ENCODE measurements around the gene CTNND2. TPM values are rescaled to one million over a fixed set of nuclear protein-coding genes. Genes with fewer than 3 reads are reported as not detected.

Gene CTNND2
- polyA plus RNA-seq, 1 of the 3 experiments (the other 2 are of a cell fraction) = not detected

GRCh38 chr5:11573140-11573992 is 330.9 kb downstream of the CTNND2 start:
- no peaks in the 10 kb centered on the region for H3K9me2 ChIP-seq
- H3K36me3 ChIP-seq (replicated peaks in 1 of 2; ENCODE audit: control insufficient read depth in 1 of 2, insufficient read depth in 2 of 2, low read length in 1 of 2) = no peaks in the 10 kb centered on the region
- no peaks in the 10 kb centered on the region for H3K4me1 ChIP-seq (ENCODE audit: control insufficient read depth in 1 of 2, insufficient read depth in 2 of 2, low read depth in 1 of 2, low read length in 1 of 2)
- DNase-seq = no peak
- 3% methylated on average over 5 of the region's 5 CpGs for WGBS (ENCODE audit: low lambda C conversion rate)
- no peak overlapping the region for H3K9ac ChIP-seq
- no peaks in the 10 kb centered on the region for H4K20me1 ChIP-seq (ENCODE audit: insufficient read depth)
- ChIA-PET POLR2A (no interaction called here), CTCF (interaction anchor here (0.9 kb wide), 1 partner anchor 16 kb away, joined by 4 read pairs; no protein-coding TSS in a partner anchor)
- no peaks in the 10 kb centered on the region for H3K79me2 ChIP-seq (ENCODE audit: insufficient read depth)
- H3F3A ChIP-seq (replicated peaks; ENCODE audit: insufficient read depth) = no peaks in the 10 kb centered on the region
- H3K4me3 ChIP-seq (ENCODE audit: low read depth in 2 of 2, low read length in 1 of 2) = no peak overlapping the region
- TF ChIP-seq MXI1 (IDR thresholded peaks at IDR 0.05; ENCODE audit: low read depth, low read length) (no peak), FOXJ3 (CRISPR knock-in tag; IDR thresholded peaks at IDR 0.05) (no peak), SIN3A (IDR thresholded peaks at IDR 0.05; ENCODE audit: borderline replicate concordance, low read depth, low read length) (no peak), FOSL2 (IDR thresholded peaks at IDR 0.05; ENCODE audit: borderline replicate concordance, low read depth) (no peak), POLR2AphosphoS5 (IDR thresholded peaks at IDR 0.05; ENCODE audit: low read depth, low read length) (no peak), RXRA (IDR thresholded peaks at IDR 0.05; ENCODE audit: borderline replicate concordance, low read depth) (no peak), YY1 (IDR thresholded peaks at IDR 0.05; ENCODE audit: low read depth) (no peak), EP300 (IDR thresholded peaks at IDR 0.05; ENCODE audit: borderline replicate concordance in 1 of 2, low read depth in 1 of 2, low read length in 1 of 2) (no peak), CTCF (IDR thresholded peaks at IDR 0.05) (no peak), TCF12 (IDR thresholded peaks at IDR 0.05) (no peak), NRF1 (IDR thresholded peaks at IDR 0.05; ENCODE audit: low read depth, low read length) (no peak), RFX5 (IDR thresholded peaks at IDR 0.05; ENCODE audit: low read length) (no peak), RCOR1 (IDR thresholded peaks at IDR 0.05; ENCODE audit: low read length) (no peak)
- H3K27me3 ChIP-seq (ENCODE audit: insufficient read depth) = no peaks in the 10 kb centered on the region
- no peak overlapping the region for H2AFZ ChIP-seq (ENCODE audit: low read depth)
- no peak overlapping the region for H3K4me2 ChIP-seq
- no peak overlapping the region for H3K27ac ChIP-seq (ENCODE audit: low read depth in 2 of 2, low read length in 1 of 2)
- no peaks in the 10 kb centered on the region for H3K9me3 ChIP-seq

GRCh38 chr5:11564706-11565105 is 339.5 kb downstream of the CTNND2 start:
- Histone ChIP-seq H2AFZ (ENCODE audit: low read depth) (no peak overlapping the region), H3K36me3 (replicated peaks in 1 of 2; ENCODE audit: control insufficient read depth in 1 of 2, insufficient read depth in 2 of 2, low read length in 1 of 2) (no peaks in the 10 kb centered on the region), H4K20me1 (ENCODE audit: insufficient read depth) (no peaks in the 10 kb centered on the region), H3K4me3 (ENCODE audit: low read depth in 2 of 2, low read length in 1 of 2) (no peak overlapping the region), H3K4me2 (no peak overlapping the region), H3K79me2 (ENCODE audit: insufficient read depth) (no peaks in the 10 kb centered on the region), H3K27me3 (ENCODE audit: insufficient read depth) (no peaks in the 10 kb centered on the region), H3K27ac (ENCODE audit: low read depth in 2 of 2, low read length in 1 of 2) (no peak overlapping the region), H3K9me3 (no peaks in the 10 kb centered on the region), H3K9ac (no peak overlapping the region), H3F3A (replicated peaks; ENCODE audit: insufficient read depth) (no peaks in the 10 kb centered on the region), H3K4me1 (ENCODE audit: control insufficient read depth in 1 of 2, insufficient read depth in 2 of 2, low read depth in 1 of 2, low read length in 1 of 2) (no peaks in the 10 kb centered on the region), H3K9me2 (no peaks in the 10 kb centered on the region)
- DNase-seq = no peak
- 22% methylated on average over 12 of the region's 12 CpGs for WGBS (ENCODE audit: low lambda C conversion rate)
- ChIA-PET POLR2A (no interaction called here), CTCF (no interaction called here)
- no peak for TF ChIP-seq CHD2 (IDR thresholded peaks at IDR 0.05; ENCODE audit: low read length, partially characterized antibody)
- no peak for TF ChIP-seq FOXM1 (IDR thresholded peaks at IDR 0.05; ENCODE audit: low read depth)
- no peak for TF ChIP-seq TAF1 (IDR thresholded peaks at IDR 0.05; ENCODE audit: borderline replicate concordance, low read depth, low read length)
- TF ChIP-seq USF1 (IDR thresholded peaks at IDR 0.05; ENCODE audit: borderline replicate concordance, low read depth) = no peak
- no peak for TF ChIP-seq EZH2phosphoT487 (IDR thresholded peaks at IDR 0.05; ENCODE audit: borderline replicate concordance, low read depth)
- TF ChIP-seq NRF1 (IDR thresholded peaks at IDR 0.05; ENCODE audit: low read depth, low read length) = no peak
- TF ChIP-seq SMC3 (IDR thresholded peaks at IDR 0.05; ENCODE audit: low read depth, low read length) = no peak
- no peak for TF ChIP-seq ELF1 (IDR thresholded peaks at IDR 0.05)
- no peak for TF ChIP-seq PBX3 (IDR thresholded peaks at IDR 0.05)
- no peak for TF ChIP-seq MAX (IDR thresholded peaks at IDR 0.05; ENCODE audit: low read depth)
- no peak for TF ChIP-seq ZBTB33 (IDR thresholded peaks at IDR 0.05; ENCODE audit: borderline replicate concordance, low read depth)
- TF ChIP-seq RXRA (IDR thresholded peaks at IDR 0.05; ENCODE audit: borderline replicate concordance, low read depth) = no peak
- no peak for TF ChIP-seq MXI1 (IDR thresholded peaks at IDR 0.05; ENCODE audit: low read depth, low read length)

Measured in SK-N-SH (cell line).